ENCODE data around the gene C1orf56.

Gene C1orf56

DNA sequence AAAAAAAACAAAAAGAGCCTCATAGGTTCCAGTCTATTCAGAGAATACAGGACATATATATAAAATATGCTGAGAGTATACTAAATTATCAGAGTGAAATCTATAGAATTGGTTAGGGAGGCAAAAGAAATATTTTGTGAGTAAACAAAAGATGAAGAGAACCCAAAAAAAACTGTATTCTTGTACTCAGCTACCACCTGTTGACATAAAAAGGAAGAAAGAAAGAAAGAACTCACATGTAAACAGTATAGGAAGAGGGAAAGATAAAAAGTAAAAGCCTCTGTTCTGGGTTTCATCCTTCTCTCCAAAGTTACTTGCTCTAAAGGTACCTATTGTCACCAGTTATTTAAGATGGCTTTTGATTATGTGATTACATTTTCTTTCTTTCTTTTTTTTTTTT, 21.1 kb upstream of the C1orf56 start:
- DNase-seq (ENCODE audit: low read depth), result no peak

DNA sequence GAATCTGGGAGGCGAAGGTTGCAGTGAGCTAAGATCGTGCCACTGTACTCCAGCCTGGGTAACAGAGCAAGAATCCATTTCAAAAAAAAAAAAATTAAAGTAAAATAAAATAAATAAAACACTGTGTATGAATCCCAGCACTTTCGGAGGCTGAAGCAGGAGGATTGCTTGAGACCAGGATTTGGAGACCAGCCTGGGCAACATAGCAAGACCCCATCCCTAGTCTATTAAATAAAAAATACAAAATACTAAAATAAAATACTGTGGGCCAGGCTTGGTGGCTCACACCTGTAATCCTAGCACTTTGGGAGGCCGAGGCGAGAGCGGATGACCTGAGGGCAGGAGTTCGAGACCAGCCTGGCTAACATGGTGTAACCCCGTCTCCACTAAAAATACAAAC, 15.4 kb upstream of the C1orf56 start:
- DNase-seq (ENCODE audit: low read depth), result no peak

DNA sequence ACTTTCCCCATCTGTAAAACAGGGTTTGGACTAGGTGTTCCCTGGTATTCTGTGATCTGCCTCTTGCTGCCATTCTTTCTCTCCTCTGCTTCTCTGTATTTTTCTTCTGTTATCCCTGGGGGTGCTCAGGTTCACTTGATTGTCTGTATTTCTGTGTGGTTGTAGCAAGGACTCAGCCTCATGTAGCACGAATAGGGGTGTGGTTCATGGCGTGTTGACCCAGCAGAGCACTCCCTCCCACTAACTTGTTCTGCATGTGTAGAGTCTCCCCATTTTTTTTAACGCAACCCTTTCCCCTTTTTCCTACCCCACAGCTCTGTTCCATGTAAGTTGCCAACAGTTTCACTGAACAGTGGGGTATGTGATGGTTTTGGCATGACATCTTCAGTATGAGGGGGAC, 12.4 kb upstream of the C1orf56 start:
- no peak for DNase-seq (ENCODE audit: low read depth)

DNA sequence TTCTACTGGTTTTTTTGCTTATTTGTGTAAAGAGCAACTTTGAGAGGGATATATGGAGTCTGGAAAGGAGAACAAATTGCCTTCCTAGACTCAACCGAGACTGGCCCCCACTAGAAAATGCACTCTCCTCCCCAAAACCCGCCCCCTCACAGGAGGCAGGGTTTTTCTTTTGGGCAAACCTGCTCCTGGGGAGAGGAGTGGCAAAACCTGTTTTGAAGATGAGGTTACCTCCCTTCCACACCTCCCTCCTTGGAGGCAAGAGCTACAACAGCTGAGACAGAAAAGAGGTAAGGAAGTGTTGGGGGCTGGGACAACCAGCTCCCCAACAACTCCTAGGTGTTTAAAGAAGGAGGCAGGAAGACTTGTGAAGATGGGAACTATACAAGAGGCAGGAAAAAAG, 11.2 kb upstream of the C1orf56 start, which contains the start of gene BNIPL:
Gene BNIPL, plus strand, starts transcription at position 231 of the 400 bp plus-strand sequence. Its CDS starts 140 bp downstream, at position 371.
- DNase-seq (ENCODE audit: low read depth), result no peak

DNA sequence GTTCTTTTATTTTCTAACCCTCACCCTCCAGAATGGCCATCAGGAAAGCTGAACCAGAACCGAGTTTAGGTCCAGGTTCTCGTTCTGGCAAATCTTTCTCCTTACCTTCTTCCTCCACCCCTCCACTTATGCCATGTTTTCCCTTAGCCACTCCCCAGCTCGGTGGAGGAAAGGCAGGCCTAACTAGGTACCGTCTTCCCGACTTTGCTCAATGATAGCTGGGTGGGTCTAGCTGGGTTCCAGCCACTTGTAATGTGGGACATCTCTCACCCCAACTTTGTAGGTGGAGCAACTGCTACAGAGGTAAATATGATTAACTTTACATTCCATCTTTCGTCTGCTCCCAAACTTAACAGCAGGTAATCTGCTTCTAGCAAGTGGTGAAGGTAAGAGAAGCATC, 10.5 kb upstream of the C1orf56 start:
- DNase-seq (ENCODE audit: low read depth), result no peak

DNA sequence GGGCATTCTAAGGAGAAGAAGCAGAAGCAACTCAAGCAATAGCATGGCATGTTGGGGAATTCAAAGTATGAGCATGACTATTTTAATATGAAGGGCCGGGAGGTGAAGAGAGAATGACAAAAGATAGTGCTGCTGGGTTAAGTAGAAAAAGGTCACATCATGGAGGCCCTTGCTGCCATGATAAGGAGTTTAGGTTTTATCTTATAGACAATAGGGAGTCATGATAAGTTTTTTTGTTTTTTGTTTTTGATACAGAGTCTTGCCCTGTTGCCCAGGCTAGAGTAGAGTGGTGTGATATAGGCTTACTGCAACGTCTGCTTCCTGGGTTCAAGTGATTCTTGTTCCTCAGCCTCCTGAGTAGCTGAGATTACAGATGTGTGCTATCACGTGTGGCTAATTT, 8.0 kb upstream of the C1orf56 start:
- no peak for DNase-seq (ENCODE audit: low read depth)

DNA sequence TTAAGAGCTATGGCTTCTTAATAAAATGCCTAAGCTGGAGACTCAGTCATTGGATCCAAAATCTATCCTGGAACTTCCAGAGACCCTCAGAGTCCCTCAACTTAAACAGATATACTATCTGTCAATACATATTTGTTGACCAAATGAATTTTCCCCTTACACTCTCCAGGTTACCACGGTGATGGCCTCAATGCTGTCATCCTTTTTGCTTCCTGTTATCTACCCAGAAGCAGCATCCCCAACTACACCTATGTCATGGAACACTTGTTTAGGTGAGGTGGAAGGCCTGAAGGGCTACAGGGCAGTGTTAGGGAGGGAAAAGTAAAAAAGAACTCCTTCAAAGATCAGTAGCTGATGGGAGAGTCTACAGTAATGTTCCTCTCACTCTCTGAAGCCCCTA, 4.4 kb upstream of the C1orf56 start:
- DNase-seq (ENCODE audit: low read depth), result no peak

DNA sequence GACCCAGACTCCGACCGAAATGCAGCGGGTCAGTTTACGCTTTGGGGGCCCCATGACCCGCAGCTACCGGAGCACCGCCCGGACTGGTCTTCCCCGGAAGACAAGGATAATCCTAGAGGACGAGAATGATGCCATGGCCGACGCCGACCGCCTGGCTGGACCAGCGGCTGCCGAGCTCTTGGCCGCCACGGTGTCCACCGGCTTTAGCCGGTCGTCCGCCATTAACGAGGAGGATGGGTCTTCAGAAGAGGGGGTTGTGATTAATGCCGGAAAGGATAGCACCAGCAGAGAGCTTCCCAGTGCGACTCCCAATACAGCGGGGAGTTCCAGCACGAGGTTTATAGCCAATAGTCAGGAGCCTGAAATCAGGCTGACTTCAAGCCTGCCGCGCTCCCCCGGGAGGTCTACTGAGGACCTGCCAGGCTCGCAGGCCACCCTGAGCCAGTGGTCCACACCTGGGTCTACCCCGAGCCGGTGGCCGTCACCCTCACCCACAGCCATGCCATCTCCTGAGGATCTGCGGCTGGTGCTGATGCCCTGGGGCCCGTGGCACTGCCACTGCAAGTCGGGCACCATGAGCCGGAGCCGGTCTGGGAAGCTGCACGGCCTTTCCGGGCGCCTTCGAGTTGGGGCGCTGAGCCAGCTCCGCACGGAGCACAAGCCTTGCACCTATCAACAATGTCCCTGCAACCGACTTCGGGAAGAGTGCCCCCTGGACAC, 534 bp downstream of the C1orf56 start:
- DNase-seq (ENCODE audit: low read depth), result no peak

DNA sequence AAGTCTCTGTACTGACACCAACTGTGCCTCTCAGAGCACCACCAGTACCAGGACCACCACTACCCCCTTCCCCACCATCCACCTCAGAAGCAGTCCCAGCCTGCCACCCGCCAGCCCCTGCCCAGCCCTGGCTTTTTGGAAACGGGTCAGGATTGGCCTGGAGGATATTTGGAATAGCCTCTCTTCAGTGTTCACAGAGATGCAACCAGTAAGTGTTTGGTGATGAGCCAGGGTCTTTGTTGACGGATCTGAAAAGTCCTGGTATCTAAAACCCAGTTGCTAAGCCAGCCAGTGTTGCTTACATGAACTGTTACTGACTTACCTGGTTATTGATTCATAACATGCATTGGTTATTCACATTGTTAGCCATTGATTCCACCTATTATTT, 1.1 kb downstream of the C1orf56 start:
- no peak for DNase-seq (ENCODE audit: low read depth)

DNA sequence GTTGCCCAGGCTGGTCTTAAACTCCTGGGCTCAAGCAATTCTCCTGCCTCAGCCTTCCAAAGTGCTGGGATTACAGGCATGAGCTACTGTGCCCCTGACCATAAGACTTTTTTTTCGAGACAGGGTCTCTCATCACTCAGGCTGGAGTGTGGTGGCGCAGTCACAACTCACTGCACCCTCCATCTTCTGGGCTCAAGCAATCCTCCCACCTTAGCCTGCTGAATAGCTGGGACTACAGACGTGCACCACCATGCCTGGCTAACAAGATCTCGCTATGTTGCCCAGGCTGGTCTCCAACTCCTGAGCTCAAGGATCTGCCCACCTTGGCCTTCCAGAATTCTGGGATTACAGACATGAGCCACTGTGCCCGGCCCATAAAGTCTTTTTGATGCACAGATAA, 1.9 kb downstream of the C1orf56 start:
- no peak for DNase-seq (ENCODE audit: low read depth)

DNA sequence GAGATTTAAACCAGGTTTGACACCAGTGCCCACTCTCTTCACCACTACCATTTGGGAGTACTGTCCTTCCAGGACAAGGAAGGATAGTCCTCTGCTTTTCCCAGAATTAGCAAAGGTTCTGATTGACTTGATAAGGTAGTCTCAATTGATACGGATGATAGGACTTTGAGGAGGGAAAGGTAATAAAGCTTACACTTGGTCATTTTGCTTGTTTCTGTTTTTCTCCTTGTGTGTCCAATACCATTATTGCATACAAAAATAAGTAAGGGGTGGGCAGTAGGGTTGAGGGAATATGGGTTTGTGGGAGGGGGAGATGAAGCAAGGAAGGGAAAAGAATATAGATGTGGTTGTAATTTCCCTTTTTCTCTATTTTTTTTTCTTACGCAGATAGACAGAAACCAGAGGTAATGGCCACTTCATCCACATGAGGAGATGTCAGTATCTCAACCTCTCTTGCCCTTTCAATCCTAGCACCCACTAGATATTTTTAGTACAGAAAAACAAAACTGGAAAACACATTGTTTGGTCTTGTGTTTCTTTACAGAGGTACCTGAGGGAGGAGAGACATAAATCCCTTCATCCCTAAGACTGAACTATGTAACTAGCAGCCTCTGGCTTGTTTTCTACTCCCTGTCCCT, 2.6 kb downstream of the C1orf56 start:
- no peak for DNase-seq (ENCODE audit: low read depth)

DNA sequence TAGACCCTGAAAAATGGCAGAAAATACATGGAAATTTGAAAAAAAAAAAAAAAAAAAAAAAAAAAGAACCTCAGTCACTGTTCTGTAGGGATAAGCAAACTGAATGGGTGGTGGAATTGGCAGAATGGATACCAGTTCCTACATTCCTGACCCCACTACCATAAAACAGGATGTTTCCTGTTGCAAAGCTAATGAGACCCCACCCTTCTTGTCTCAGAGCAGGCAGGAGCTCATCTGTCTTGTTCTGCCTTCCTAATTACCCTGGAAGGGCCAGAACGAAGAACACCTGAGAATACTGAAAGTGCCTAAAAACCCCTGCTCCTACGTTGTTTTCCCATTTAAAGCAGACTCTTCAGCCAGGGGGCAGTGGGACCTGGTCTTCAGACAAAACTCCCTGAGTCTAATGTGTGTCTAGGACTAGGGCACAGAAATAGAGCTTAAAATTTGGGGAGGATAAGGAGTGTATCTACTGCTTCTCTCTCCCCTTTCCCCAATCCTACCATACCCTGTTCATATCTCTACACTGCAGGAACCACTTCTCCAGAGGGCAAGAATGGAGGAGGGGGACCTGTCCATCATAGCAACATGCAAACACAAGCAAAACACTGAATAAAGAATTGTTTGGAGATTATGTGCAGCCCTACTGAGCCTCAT, 3.9 kb downstream of the C1orf56 start:
- no peak for DNase-seq (ENCODE audit: low read depth)

DNA sequence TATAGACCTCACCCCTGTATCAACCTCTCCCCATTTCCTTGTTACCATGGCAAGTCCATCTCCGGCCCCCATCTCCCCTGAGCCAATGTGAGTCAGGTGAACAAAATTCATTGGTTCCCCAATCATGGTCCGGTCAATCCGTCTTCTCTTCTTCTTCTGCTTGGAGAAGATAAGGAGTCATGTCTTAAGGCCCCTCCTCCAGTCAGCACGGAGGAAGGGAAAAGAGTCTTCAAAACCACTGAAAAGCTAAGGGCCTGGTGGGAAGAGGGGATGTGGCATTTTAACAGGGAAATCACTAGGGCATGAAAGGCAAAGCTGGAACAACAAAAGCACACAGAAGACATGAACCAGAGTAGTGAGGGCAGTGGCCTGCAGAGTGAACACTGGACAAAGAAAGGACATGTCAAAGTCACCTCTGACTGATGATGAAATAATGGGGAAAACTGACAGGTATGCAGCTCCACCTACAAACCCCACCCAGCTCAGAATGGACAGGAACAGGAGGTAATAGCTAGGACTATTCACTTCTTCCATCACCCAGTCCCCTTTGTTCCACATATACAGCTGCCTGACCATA, 7.5 kb downstream of the C1orf56 start:
- no peak for DNase-seq (ENCODE audit: low read depth)

DNA sequence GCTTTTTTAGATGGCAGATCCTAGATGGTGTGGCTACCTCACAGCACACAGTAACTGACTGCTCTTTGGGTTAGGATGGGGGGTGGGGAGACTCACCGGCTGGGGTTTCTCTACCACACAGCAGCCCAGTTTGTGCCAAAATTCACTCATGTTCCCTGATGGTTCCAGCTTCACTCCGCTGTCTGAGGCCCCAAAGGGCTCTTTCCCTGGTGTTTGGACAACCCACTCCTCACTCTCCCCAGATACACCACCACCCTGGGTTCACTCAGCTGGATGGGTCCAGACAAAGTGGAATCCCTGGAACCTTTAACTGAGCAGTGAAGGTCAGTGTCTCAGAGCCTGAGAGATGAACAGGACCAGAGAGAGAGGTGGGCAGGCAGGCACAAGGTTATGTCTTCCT, 8.0 kb downstream of the C1orf56 start:
- DNase-seq (ENCODE audit: low read depth), result no peak

DNA sequence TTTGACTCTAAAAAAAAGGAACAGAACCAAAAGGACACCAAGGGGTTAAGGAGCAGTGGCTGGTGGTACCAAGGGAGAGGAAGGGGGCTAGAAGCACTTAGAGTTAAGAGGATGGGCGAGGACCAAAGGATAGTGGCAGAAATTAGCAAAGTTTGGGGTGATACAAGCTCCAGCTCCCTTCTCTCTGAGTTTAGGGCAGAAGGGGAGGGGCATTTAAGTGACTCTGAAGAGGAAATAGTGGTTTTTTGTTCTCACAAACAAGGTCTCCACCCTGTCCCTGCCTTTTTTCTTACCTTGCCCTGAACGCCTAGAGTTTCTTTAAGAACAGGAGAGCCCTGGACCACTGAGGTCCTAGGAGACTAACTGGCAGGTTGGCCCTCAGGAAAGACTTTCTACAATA, 8.6 kb downstream of the C1orf56 start:
- no peak for DNase-seq (ENCODE audit: low read depth)

DNA sequence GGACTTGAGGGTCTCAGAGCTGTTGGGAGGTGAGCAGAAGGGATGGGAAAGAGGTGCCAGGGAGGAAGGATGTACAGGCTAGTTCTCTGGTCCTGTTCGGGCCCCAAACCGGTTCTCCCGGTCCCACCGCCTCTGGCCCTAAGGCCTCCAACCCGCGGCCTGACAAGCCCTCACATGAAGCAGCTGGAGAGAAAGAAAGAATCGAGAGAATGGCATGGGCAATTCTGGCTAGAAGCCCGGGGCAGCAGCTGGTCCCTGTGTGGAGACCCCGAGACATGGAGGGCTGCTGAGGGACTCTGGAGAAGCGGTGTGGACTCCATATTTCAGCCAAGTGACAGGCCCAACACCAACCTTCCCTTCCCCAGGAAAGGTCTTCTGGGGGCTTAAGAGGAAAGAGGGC, 11.1 kb downstream of the C1orf56 start:
- no peak for DNase-seq (ENCODE audit: low read depth)

DNA sequence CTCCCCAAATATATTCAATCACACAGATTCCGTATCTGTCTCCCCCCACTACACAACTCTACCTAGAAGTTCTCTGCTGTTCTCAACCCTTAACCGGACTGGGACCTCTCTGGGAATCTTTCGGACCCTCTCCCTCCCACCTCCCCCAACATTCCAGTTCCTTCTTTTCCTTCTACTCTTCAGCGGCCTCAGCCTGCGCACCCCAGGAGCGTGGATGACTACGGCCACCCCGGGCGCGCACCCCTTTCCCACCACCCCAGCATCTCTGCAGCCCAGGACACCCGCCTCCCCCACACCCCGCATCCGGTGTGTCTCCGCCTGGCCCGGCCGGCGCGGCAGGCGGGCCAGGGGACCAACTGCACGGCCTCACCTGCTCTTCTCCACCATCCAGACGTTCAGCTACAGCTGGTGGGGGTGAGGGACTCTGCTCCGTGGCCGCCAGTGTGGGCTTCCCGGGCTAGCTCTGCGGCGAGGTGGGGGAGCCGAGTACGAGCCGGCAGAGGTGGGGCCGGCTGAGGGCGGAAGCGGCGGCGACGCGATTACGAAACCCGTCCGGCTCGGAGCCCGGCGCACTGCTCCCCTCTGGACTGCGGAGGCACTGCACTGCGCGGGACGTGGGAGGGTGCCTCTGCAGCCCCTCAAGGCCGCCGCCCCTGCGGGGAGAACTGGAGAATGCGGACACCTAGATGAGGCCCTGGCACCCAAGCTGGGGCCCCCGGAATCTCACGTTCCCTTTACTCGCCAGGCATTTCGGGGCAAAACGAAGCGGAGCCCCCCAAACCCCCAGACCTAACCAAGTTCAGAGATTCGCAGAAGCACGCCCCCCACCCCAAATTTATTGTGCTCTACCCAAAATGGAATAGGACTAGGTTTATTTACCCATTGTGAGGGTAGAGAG, 11.8 kb downstream of the C1orf56 start, which contains the start of gene CDC42SE1:
Gene CDC42SE1, minus strand, starts transcription at position 514 of the 898 bp plus-strand sequence. CDS start 3,892 bp downstream, outside the sequence.
- peak; percentile 68 for DNase-seq (ENCODE audit: low read depth)

DNA sequence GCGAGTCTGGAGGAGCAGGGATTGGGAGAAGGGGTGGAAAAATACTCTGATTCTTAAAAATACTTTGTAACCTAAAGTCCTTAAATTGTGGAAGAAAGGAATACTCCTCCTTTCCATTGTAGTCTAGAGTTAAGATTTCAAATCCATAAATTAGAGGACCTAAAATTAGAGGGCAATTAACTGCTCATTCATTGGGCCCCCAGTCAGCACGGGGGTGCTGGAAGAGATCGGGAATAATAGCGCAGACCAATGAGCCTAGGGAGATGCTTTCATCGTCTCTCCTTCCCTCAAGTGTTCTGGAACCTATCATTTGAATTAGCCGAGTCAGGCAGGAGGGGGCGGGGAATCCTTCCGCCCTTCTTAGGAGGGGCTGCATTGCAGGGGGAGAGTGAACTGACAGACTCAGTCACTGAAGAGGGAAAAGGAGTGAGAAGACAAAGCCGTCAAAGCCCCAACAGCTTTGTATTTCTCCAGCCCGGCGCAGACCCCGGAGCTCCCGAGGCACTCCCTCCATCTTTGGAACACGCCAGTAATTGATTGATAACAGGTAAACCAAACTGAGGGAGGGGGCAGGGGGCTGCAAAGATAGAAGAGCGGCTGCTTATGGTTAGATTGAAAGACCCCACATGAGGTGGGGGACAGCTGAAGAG, 12.6 kb downstream of the C1orf56 start, which contains the start of gene MLLT11:
Gene MLLT11, plus strand, starts transcription at position 391 of the 650 bp plus-strand sequence. CDS start 6,828 bp downstream, outside the sequence.
- DNase-seq (ENCODE audit: low read depth), result no peak

DNA sequence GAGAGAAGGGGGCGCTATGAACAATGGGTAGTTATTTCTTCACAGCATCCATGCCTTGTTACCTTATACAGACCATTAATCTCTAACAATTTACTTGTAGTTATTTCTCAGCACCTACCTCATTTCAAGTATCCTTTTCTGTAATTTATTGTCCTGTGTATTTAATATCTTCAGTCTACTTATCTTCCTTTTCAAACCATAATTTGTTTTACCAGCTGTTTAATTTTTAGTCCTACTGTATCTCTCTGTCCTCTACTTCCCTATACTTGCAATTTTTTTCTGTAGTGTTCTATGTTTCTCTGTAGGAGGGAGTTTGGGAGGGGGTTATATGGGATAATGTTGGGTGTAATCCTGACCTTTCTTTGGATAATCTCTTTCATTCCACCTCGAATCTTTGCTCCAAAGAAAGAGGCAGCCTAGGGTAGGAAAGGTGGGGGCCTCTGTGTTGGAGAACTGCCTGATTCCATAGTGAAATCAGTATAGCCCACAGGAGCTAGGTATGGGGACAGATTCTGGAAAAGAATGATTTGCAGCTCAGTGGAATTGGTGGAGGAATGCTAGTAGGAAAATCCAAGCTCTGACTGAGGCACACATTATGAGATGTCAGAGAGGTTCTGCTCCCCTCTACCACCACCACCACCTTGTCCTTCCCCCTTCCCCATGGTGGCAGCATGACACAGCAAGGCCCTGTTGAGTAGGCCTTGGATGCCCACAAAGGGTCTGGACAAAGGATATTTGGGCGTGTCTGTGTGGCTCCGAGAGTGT, 13.3 kb downstream of the C1orf56 start:
- no peak for DNase-seq (ENCODE audit: low read depth)

DNA sequence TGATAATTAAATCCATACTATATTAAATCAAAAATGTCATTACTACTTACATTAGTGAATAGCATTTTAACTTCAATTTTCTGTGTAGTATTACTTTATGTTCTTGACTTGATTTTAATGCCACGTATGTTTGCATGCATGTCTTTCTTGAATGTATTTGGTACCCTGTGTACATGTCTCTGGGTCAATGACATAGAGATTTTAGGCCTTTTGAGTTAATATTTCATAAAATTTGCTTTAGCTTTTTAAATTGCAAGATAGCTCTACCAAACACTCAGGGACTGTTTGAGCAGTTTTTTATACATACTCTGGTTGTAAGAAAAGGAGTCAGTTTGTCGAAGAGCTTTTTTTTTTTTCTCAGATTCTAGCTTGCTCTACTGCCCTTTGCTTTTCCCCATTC, 14.2 kb downstream of the C1orf56 start:
- DNase-seq (ENCODE audit: low read depth), result no peak

Measured in stimulated activated CD8-positive, alpha-beta memory T cell treated with anti-CD3 and anti-CD28 coated beads, Interleukin-7, amount 100 ng/mL, for 24 hours (primary cell).